ENCODE results near the gene DEF6. TPM values are rescaled to one million over a fixed set of nuclear protein-coding genes. Genes with fewer than 3 reads are reported as not detected.

The DEF6 gene
- total RNA-seq, 4 donors from 2014 or later = 0.78 to 4.6 (median 4.3) TPM

GRCh38 chr6:35278708-35279107 lies 18.9 kb upstream of the DEF6 start:
- TF ChIP-seq EP300 (IDR thresholded peaks at IDR 0.05) (no peak), CTCF (IDR thresholded peaks at IDR 0.05) (no peak), POLR2A (IDR thresholded peaks at IDR 0.05) (no peak)
- Histone ChIP-seq H3K4me1 (peaks cover 0 to 37% (median 6%) of the 10 kb centered on the region in 3 donors), H3K27ac (no peak overlapping the region), H3K4me3 (no peak overlapping the region), H3K27me3 (no peaks in the 10 kb centered on the region), H3K36me3 (peaks cover 0 to 31% of the 10 kb centered on the region in 2 donors), H3K9me3 (no peaks in the 10 kb centered on the region)
- ATAC-seq = no peak
- 83 to 95% methylated on average over 1 to 3 of the region's 3 CpGs for WGBS, 2 donors (ENCODE audit: low coverage in 1 of 2)

- H3K27me3 ChIP-seq = no peaks in the 10 kb centered on the region
- H3K9me3 ChIP-seq = no peaks in the 10 kb centered on the region
- 33% methylated on average over 2 of the region's 4 CpGs; no CpG with 5 or more reads in 1 of the 2 donors for WGBS, 2 donors (ENCODE audit: low coverage in 1 of 2)
- peaks cover 0 to 52% of the 10 kb centered on the region in 2 donors for H3K36me3 ChIP-seq
- no peak for ATAC-seq
- TF ChIP-seq POLR2AphosphoS5 (IDR thresholded peaks at IDR 0.05) (no peak), EP300 (IDR thresholded peaks at IDR 0.05) (no peak), POLR2A (IDR thresholded peaks at IDR 0.05) (no peak), CTCF (IDR thresholded peaks at IDR 0.05) (no peak)
- peaks cover 0 to 15% (median 0%) of the 10 kb centered on the region in 3 donors for H3K4me1 ChIP-seq
- no peak overlapping the region for H3K27ac ChIP-seq
- H3K4me3 ChIP-seq = no peak overlapping the region
Observed at GRCh38 chr6:35280903-35281302, 16.7 kb upstream of the DEF6 start.

GRCh38 chr6:35282472-35282871 lies 15.1 kb upstream of the DEF6 start:
- Histone ChIP-seq H3K36me3 (peaks cover 0 to 68% of the 10 kb centered on the region in 2 donors), H3K4me1 (peaks cover 0 to 12% (median 0%) of the 10 kb centered on the region in 3 donors), H3K27me3 (no peaks in the 10 kb centered on the region), H3K9me3 (no peaks in the 10 kb centered on the region), H3K4me3 (no peak overlapping the region), H3K27ac (no peak overlapping the region)
- TF ChIP-seq POLR2AphosphoS5 (IDR thresholded peaks at IDR 0.05) (no peak), CTCF (IDR thresholded peaks at IDR 0.05) (no peak), EP300 (IDR thresholded peaks at IDR 0.05) (no peak), POLR2A (IDR thresholded peaks at IDR 0.05) (no peak)
- WGBS, 2 donors (ENCODE audit: low coverage in 1 of 2) = 83 to 94% methylated on average over 2 of the region's 2 CpGs
- no peak for ATAC-seq

- Histone ChIP-seq H3K4me1 (peaks cover 0 to 17% (median 0%) of the 10 kb centered on the region in 3 donors), H3K27ac (no peak overlapping the region), H3K36me3 (peaks cover 0 to 77% of the 10 kb centered on the region in 2 donors), H3K9me3 (no peaks in the 10 kb centered on the region), H3K4me3 (no peak overlapping the region), H3K27me3 (no peaks in the 10 kb centered on the region)
- ATAC-seq = no peak
- 44 to 92% methylated on average over 2 of the region's 2 CpGs for WGBS, 2 donors (ENCODE audit: low coverage in 1 of 2)
- TF ChIP-seq CTCF (IDR thresholded peaks at IDR 0.05) (no peak), EP300 (IDR thresholded peaks at IDR 0.05) (no peak), POLR2AphosphoS5 (IDR thresholded peaks at IDR 0.05) (no peak), POLR2A (IDR thresholded peaks at IDR 0.05) (no peak)
Observed at GRCh38 chr6:35283361-35283760, 14.3 kb upstream of the DEF6 start.

- ATAC-seq = peak; percentile 75
- H3K4me1 ChIP-seq = peaks cover 0 to 6% (median 0%) of the 10 kb centered on the region in 3 donors
- 53 to 66% methylated on average over 3 of the region's 12 CpGs for WGBS, 2 donors (ENCODE audit: low coverage in 1 of 2)
- no peaks in the 10 kb centered on the region for H3K9me3 ChIP-seq
- no peaks in the 10 kb centered on the region for H3K27me3 ChIP-seq
- no peak overlapping the region for H3K4me3 ChIP-seq
- H3K36me3 ChIP-seq = peaks cover 0 to 100% of the 10 kb centered on the region in 2 donors
- TF ChIP-seq EP300 (IDR thresholded peaks at IDR 0.05) = no peak
- no peak for TF ChIP-seq CTCF (IDR thresholded peaks at IDR 0.05)
- TF ChIP-seq POLR2A (IDR thresholded peaks at IDR 0.05) = no peak
- TF ChIP-seq POLR2AphosphoS5 (IDR thresholded peaks at IDR 0.05) = no peak
- peak overlapping the region in 1 of 4 donors; percentile 12 for H3K27ac ChIP-seq
Observed at GRCh38 chr6:35287671-35288396, 9.8 kb upstream of the DEF6 start.
